ENCODE data around the gene PRDM10.

The PRDM10 gene

GRCh38 chr11:130006929-130007328 is 4.3 kb upstream of the PRDM10 start:
- no peak for DNase-seq (ENCODE audit: low read depth)

GRCh38 chr11:130003717-130004001 is 1.0 kb upstream of the PRDM10 start:
- no peak for DNase-seq (ENCODE audit: low read depth)

GRCh38 chr11:130002846-130003716 is 446 bp upstream of the PRDM10 start:
- peak; percentile 98 for DNase-seq (ENCODE audit: low read depth)

DNA sequence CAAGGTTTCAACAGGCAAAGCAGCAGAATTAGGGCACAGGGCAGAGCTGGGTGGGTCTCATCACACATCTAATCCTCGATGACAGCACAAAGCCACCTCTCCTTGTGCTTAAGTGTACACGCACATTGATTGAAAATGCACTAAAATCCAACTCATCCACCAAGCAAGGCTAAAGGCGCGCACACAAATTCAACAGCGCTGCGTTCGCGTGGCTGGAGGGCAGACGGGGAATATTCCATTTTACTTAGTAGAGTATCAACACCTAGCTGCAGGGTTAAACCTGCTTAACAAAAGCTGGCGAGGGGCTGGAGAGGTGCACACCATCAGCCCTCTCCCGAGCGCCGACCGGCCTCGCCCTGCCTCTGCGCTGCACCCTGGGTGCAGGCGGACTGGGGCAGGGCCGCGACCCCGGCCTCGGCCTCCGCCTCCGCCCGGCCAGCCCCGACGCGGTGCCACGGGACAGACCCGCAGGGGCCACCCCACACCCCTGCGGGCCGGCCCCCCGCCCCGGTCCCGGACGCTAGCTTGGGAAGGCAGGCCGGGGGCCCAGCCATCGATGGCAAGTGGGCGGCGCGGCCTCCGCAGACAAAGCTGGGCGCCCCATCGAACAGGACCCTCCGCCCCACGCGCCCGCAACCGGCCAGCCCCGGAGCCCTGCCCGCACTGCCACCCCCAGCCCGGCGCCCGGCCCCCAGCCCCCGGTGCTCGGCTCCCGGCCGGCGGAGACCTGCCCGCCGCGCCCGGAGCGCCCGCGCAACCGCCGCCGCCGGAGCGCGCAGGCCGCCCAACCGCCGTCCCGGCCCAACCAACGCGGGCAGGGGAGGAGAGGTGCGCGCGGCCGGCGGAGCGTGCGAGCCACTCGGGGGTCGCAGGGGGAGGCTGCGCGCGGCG is 929 bp downstream of the PRDM10 start:
- peak; percentile 21 for DNase-seq (ENCODE audit: low read depth)

GRCh38 chr11:130000552-130001176 is 2.0 kb downstream of the PRDM10 start:
- no peak for DNase-seq (ENCODE audit: low read depth)

DNA sequence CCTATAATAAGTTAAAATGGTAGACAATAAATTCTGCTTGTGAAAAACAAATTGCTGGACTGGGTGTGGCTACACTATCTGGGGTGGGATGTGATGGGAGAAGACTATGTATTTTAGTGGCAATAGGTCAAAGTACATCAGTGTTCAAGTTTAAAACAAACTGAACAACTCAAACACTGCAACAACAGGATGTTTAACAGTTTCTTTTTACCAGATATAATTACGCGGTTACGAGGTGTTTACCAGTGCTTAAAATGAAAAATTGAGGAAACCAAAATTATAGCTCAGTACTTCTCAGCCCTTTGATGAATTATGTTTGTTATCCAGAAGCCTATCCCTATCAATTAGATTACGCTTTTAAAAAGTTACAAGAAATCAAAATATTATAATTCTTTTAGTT is 3.2 kb downstream of the PRDM10 start:
- DNase-seq (ENCODE audit: low read depth), result no peak

GRCh38 chr11:129998905-129999304 is 3.7 kb downstream of the PRDM10 start:
- DNase-seq (ENCODE audit: low read depth), result no peak

- no peak for DNase-seq (ENCODE audit: low read depth)
These were observed 4.5 kb downstream of the PRDM10 start for GRCh38 chr11:129998107-129998506.

GRCh38 chr11:129997513-129997912 is 5.1 kb downstream of the PRDM10 start:
- DNase-seq (ENCODE audit: low read depth), result no peak

DNA sequence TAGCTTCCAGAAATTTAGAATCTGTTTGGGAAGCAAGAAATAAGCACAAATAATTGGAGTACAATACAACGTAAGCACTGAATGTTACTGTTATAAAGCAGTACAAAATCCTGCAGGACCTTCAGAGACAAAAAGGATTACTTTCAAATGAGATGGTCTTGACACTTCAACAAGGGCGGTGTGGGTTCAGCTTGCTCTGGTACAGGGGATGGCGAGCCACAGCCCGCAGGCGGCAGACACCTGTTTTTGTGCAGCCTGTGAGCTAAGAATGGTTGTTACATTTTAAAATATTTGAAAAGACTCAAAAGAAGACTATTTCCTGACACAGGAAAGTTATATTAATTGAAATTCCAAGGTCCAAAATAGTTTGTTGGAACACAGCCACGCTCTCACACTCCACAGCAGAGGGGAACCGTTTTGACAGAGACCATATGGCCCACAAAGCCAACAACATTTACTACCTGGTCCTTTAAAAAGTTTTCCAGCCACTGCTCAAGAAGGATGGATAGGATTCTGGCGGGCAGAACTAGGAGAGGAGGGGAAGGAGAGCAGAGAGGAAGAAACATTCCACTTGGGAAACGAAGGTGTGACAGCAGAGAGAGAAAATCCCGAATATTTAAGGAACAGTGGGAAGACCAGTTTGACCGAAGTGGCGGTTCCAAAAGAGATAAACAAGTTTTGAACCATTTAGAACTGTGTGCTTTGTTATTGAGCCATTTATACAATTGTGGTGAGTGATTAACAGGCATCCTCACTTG is 6.3 kb downstream of the PRDM10 start:
- peak; percentile 21 for DNase-seq (ENCODE audit: low read depth)

DNA sequence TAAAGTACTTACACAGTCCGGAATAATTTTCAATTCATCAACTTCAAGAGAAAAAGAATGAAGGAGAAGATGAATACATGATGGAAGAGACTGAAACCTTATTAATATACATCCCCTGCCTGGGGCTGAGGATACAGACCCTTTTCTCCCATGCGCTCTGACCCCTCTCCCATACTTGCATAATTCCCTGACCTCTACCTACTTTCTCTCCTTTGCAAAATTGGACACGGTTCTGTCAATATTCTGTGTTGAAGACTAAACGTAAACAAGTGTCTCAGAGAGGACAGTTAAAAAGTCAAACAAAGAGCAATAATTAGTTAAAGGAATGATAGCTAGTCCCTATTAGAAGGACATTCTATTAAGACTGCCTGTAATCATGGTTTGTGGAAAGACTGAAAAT is 7.5 kb downstream of the PRDM10 start:
- no peak for DNase-seq (ENCODE audit: low read depth)

GRCh38 chr11:129992161-129992944 is 10.3 kb downstream of the PRDM10 start:
- DNase-seq (ENCODE audit: low read depth), result peak; percentile 81

GRCh38 chr11:129989149-129989813 is 13.4 kb downstream of the PRDM10 start:
- DNase-seq (ENCODE audit: low read depth), result no peak

- no peak for DNase-seq (ENCODE audit: low read depth)
These were observed 14.7 kb downstream of the PRDM10 start for GRCh38 chr11:129987950-129988349.

GRCh38 chr11:129985823-129986222 is 16.8 kb downstream of the PRDM10 start:
- no peak for DNase-seq (ENCODE audit: low read depth)

DNA sequence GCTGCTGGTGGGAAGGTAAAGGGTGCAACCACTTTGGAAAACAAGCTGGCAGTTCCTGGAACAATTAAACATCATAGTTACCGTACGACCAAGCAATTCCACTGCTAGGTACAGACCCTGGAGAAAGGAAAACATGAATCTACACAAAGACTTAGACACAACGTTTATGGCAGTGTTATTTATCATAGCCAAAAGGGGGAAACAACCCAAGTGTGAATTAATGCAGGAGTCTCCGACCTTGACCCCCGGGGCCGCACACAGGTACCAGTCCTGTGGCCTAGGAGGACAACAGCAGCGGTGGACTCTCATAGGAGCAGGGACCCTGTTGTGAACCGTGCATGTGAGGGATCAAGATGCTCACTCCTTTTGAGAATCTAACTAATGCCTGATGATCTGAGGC is 22.5 kb downstream of the PRDM10 start:
- no peak for DNase-seq (ENCODE audit: low read depth)

DNA sequence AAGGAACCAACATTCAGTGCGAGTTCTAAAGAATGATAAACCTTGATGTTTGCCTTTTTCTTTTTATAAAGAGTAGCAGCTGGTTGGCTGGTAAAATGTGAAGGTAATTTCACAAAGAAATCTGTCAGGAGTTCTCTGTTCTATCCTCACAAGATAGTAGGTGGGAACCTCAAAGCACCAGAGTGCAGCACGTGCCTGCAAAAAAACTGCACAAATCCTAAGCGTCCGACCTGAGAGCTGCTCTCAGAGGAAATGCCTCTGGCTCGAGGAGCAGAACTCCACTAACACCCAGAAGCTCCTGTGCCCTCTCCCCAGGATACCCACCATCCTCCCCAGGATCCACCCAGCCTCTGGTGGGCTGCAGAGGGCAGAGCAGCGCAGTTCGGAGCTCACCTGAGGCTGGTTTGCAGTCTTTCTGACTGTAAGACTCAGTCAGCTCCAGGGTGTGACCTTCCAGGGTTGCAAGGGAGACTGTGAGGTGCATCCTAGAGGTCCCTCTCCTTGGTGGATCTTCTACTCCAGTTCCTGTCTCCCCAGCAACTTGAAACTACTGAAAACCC is 23.5 kb downstream of the PRDM10 start:
- no peak for DNase-seq (ENCODE audit: low read depth)

DNA sequence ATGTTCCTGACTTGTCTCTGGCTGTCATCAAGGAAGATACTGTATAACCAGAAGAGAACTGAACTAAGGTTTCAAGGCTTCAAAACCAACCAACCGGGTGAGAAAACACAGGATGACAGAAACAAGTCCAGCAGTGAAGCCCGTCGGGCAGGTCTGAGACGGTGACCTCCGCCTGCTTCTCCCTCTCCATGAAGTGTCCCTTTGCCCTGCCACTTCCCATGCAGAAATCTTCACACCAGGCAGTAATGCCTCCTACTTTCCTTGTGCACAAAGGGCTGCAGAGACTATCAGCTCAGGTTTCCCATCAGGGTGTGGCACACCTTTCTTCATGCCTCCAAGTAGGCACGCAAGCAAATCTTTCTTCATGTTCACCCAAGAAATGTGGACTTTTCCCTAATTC is 24.2 kb downstream of the PRDM10 start:
- no peak for DNase-seq (ENCODE audit: low read depth)

GRCh38 chr11:129976328-129976727 is 26.3 kb downstream of the PRDM10 start:
- DNase-seq (ENCODE audit: low read depth), result no peak

DNA sequence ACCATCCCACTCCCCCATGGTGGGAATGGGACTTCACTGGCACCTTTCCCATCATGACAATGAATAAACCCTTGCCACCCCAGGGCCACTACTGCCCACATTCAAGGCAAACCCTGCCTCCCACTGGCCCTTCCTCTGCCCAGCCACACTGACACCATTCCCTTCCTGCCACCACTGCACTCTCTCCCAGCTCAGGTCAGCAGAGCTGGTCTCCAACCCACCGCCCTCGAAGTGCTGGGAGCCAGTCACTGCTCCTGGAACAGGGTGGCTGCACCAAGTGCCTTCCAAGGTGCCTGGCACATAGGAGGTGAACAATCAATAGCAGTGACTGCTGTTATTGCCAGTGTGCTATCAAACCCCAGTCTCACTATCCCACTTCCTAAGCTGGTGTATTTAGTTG is 27.1 kb downstream of the PRDM10 start:
- DNase-seq (ENCODE audit: low read depth), result no peak
